ENCODE measurements around the gene TNRC6A. TPM values are rescaled to one million over a fixed set of nuclear protein-coding genes. Genes with fewer than 3 reads are reported as not detected.

Gene TNRC6A
- total RNA-seq: 26.9 and 35.8 TPM in 2 replicates

GRCh38 chr16:24729243-24729950 is at the start of gene TNRC6A:
Gene TNRC6A (plus strand): TSS chr16:24729651. CDS start chr16:24729842, 191 bp downstream.

GRCh38 chr16:24845726-24846547 is 116.5 kb downstream of the TNRC6A start, which contains the start of gene SLC5A11:
Gene SLC5A11 (plus strand): TSS chr16:24845963. CDS start chr16:24858644, 12,681 bp downstream.

Other genes starting within 250 kb of the TNRC6A start
- gene RBBP6, start 190.1 kb upstream of the TNRC6A start, total RNA-seq: 11.0 and 12.2 TPM in 2 replicates
- gene SLC5A11, start 116.3 kb downstream of the TNRC6A start, total RNA-seq: under 0.01 TPM in 1 of 2 replicates, not detected in the other

All from smooth muscle cell of bladder (primary cell).